ENCODE results near the gene ZBTB1. TPM values are rescaled to one million over a fixed set of nuclear protein-coding genes. Genes with fewer than 3 reads are reported as not detected.

Gene ZBTB1
- total RNA-seq, 4 donors from 2014 or later: 17.8 to 41.8 (median 23.9) TPM

- intact Hi-C loops (cut with DNase I): no loop called here
- WGBS, 2 donors: 0 to 2% methylated on average over 27 of the region's 29 CpGs
- peaks cover 44 to 64% (median 49%) of the 10 kb centered on the region in 3 donors for H3K4me1 ChIP-seq
Measured at GRCh38 chr14:64502887-64503433, 1.6 kb upstream of the ZBTB1 start.

GRCh38 chr14:64503434-64504309, 898 bp upstream of the ZBTB1 start, which contains the start of gene ZBTB25:
Gene ZBTB25, minus strand, starts transcription at chr14:64503838. Its CDS starts 13,305 bp downstream, at chr14:64490533.
- Histone ChIP-seq H3K4me3 (peak within 1 kb of the TSS; percentile 85 to 96 (median 92)), H3K9me3 (no peaks in the 10 kb centered on the region), H3K36me3 (no peaks in the 10 kb centered on the region), H3K4me1 (peaks cover 44 to 71% (median 53%) of the 10 kb centered on the region in 3 donors), H3K27ac (peak within 1 kb of the TSS; percentile 99 to 100 (median 100)), H3K27me3 (no peaks in the 10 kb centered on the region)
- DNase-seq: peak; percentile 92
- intact Hi-C loops (cut with DNase I): no loop called here
- WGBS, 2 donors: 0% methylated on average over 2 to 5 of the region's 87 CpGs
- TF ChIP-seq, protein P1, sequence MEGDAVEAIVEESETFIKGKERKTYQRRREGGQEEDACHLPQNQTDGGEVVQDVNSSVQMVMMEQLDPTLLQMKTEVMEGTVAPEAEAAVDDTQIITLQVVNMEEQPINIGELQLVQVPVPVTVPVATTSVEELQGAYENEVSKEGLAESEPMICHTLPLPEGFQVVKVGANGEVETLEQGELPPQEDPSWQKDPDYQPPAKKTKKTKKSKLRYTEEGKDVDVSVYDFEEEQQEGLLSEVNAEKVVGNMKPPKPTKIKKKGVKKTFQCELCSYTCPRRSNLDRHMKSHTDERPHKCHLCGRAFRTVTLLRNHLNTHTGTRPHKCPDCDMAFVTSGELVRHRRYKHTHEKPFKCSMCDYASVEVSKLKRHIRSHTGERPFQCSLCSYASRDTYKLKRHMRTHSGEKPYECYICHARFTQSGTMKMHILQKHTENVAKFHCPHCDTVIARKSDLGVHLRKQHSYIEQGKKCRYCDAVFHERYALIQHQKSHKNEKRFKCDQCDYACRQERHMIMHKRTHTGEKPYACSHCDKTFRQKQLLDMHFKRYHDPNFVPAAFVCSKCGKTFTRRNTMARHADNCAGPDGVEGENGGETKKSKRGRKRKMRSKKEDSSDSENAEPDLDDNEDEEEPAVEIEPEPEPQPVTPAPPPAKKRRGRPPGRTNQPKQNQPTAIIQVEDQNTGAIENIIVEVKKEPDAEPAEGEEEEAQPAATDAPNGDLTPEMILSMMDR (IDR thresholded peaks at IDR 0.05): peak in 1 of 6 experiments; percentile 3
- peak in 3 of 4 donors; percentile 18 to 95 (median 90) for TF ChIP-seq POLR2A (IDR thresholded peaks at IDR 0.05)

More at GRCh38 chr14:64502887-64503433, 1.6 kb upstream of the ZBTB1 start:
- DNase-seq: no peak
- no peaks in the 10 kb centered on the region for H3K27me3 ChIP-seq
- H3K4me3 ChIP-seq: peak overlapping the region; percentile 85 to 96 (median 92)
- H3K27ac ChIP-seq: peak overlapping the region; percentile 99 to 100 (median 100)
- no peaks in the 10 kb centered on the region for H3K36me3 ChIP-seq
- no peaks in the 10 kb centered on the region for H3K9me3 ChIP-seq
- TF ChIP-seq, protein P1 (IDR thresholded peaks at IDR 0.05): no peak
- TF ChIP-seq POLR2A (IDR thresholded peaks at IDR 0.05): no peak

GRCh38 chr14:64504897-64505794, 576 bp downstream of the ZBTB1 start:
- peak overlapping the region; percentile 99 to 100 (median 100) for H3K27ac ChIP-seq
- intact Hi-C loops (cut with DNase I): no loop called here
- peak; percentile 51 for DNase-seq
- H3K9me3 ChIP-seq: no peaks in the 10 kb centered on the region
- H3K4me1 ChIP-seq: peaks cover 46 to 76% (median 53%) of the 10 kb centered on the region in 3 donors
- H3K27me3 ChIP-seq: no peaks in the 10 kb centered on the region
- peak overlapping the region; percentile 85 to 96 (median 92) for H3K4me3 ChIP-seq
- H3K36me3 ChIP-seq: no peaks in the 10 kb centered on the region
- WGBS, 2 donors: 0 to 1% methylated on average over 25 to 30 of the region's 68 CpGs
- TF ChIP-seq, protein P1 (IDR thresholded peaks at IDR 0.05): no peak
- peak in 2 of 4 donors; percentile 28 to 35 for TF ChIP-seq POLR2A (IDR thresholded peaks at IDR 0.05)

DNA sequence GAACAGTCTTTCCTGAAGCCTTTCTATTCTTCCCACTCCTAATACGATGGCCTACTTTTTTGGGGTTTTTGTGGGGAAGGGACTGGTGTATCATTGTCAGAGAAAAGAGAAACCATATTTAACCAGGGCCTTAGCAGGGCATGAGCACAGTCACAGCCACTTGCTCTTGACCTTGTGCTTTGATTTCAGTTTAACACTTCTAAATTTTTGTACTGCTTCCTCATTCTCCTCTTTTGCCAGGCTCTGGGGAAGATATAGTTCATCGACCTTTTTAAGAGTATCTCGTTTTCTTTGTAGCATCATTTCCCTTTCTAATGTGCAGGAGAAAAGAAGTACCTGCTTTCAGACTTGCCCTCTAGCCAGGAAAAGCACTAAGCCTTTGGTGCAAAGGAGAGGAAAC, 2.2 kb downstream of the ZBTB1 start:
- Histone ChIP-seq H3K9me3 (no peaks in the 10 kb centered on the region), H3K27ac (peak overlapping the region; percentile 99 to 100 (median 100)), H3K4me1 (peaks cover 44 to 76% (median 46%) of the 10 kb centered on the region in 3 donors), H3K27me3 (no peaks in the 10 kb centered on the region), H3K4me3 (peak overlapping the region in 3 of 4 donors; percentile 85 to 96 (median 89)), H3K36me3 (no peaks in the 10 kb centered on the region)
- no peak for TF ChIP-seq POLR2A (IDR thresholded peaks at IDR 0.05)
- no peak for DNase-seq
- WGBS, 2 donors: 8 to 19% methylated on average over 3 of the region's 3 CpGs
- intact Hi-C loops (cut with DNase I): no loop called here
